Activated CD8-positive, alpha-beta T cell treated with anti-CD3 and anti-CD28 coated beads, Interleukin-2, amount 10 ng/mL, durations not matched to agents 7 days and 5 days (primary cell): Measurements from ENCODE around the gene PPCS. TPM values are rescaled to one million over a fixed set of nuclear protein-coding genes. Genes with fewer than 3 reads are reported as not detected.
"Not testable (repeated sequence)": the region's sequence is repeated elsewhere in the genome, so short reads cannot be mapped to it uniquely, and the experiment has no call there.

ENCODE experiments used
- ATAC-seq: fragments of 150-1000 bp; cut with Tn5 transposase; one replicate; pipeline ENCODE4 v1.10.0; 2021; ENCODE audit warnings: moderate library complexity
- CTCF ChIA-PET: fragments of 350-600 bp; sonication (Branson Sonifier 250); formaldehyde crosslinking; loops from one replicate; lab custom pipeline; 2021; ENCODE audit warnings: antibody characterized with exemption; lab: Charles Lee
- POLR2A ChIA-PET: fragments of 350-600 bp; sonication (Branson Sonifier 250); formaldehyde crosslinking; loops from one replicate; lab custom pipeline; 2021; ENCODE audit warnings: antibody characterized with exemption; lab: Charles Lee
- DNase-seq: peaks from one replicate; pipeline ENCODE4 v3.0.0-alpha.2; 2020
- H3K27ac Mint-ChIP-seq: one replicate; pipeline ENCODE4 v1.8.0; 2021; ENCODE audit warnings: mild to moderate bottlenecking, mixed read lengths
- H3K27me3 Mint-ChIP-seq: one replicate; pipeline ENCODE4 v1.8.0; 2021; ENCODE audit warnings: low read depth, mixed read lengths
- H3K36me3 Mint-ChIP-seq: one replicate; pipeline ENCODE4 v1.8.0; 2021; ENCODE audit warnings: low read depth, mixed read lengths
- H3K4me1 Mint-ChIP-seq: one replicate; pipeline ENCODE4 v1.8.0; 2021; ENCODE audit warnings: low read depth, mixed read lengths
- H3K4me3 Mint-ChIP-seq: one replicate; pipeline ENCODE4 v1.8.0; 2021; ENCODE audit warnings: mild to moderate bottlenecking, mixed read lengths
- H3K9me3 Mint-ChIP-seq: one replicate; pipeline ENCODE4 v1.8.0; 2022; ENCODE audit warnings: mixed read lengths; ENCODE audit not compliant: insufficient read depth
- total RNA-seq, 2 experiments: library from RNA; stranded (reverse); gene quantifications; one replicate each; pipeline ENCODE4 v1.2.3, GENCODE V29; 2021

The PPCS gene
- total RNA-seq, 2 experiments from 2014 or later: 34.4 to 36.2 TPM

DNA sequence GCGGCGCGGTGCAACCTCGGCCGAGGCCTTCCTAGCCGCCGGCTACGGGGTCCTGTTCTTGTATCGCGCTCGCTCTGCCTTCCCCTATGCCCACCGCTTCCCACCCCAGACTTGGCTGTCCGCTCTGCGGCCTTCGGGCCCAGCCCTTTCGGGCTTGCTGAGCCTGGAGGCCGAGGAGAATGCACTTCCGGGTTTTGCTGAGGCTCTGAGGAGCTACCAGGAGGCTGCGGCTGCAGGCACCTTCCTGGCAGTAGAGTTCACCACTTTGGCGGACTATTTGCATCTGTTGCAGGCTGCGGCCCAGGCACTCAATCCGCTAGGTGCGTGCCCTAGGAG, 379 bp downstream of the PPCS start:
- H3K36me3 Mint-ChIP-seq: peaks cover 39% of the 10 kb centered on the region
- CTCF ChIA-PET: interaction anchor here (0.8 to 1.5 kb wide), 3 partner anchors 18 to 715 kb away, joined by 3 to 5 read pairs (median 3); partner anchors contain the start of genes C1orf50, CFAP57, EBNA1BP2 and P3H1

DNA sequence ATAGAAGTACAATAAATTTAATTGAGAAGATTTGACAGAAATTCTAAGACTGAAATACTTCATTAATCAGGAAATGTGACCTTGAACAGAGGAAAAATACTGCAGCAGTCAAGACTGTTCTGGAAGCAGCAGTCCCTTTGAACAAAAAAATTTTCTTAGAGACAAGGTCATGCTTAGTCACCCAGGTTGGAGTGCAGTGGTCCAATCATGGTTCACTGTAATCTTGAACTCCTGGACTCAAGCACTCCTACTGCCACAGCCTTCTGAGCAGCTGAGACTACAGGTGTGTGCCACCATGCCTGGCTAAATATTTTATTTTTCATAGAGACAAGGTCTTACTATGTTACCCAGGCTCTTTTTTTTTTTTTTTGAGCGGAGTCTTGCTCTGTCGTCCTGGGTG, 4.9 kb downstream of the PPCS start:
- H3K4me1 Mint-ChIP-seq: peaks cover 44% of the 10 kb centered on the region
- H3K27ac Mint-ChIP-seq: no peak overlapping the region
- H3K36me3 Mint-ChIP-seq: peaks cover 41% of the 10 kb centered on the region
- H3K4me3 Mint-ChIP-seq: no peak overlapping the region
- ATAC-seq (no peak), DNase-seq (no peak)
- POLR2A ChIA-PET: interaction anchor here (0.6 kb wide), 1 partner anchor 722 kb away, joined by 3 read pairs; no protein-coding TSS in a partner anchor
- H3K9me3 Mint-ChIP-seq: no peaks in the 10 kb centered on the region
- peaks cover 6% of the 10 kb centered on the region for H3K27me3 Mint-ChIP-seq
- CTCF ChIA-PET: no interaction called here

More for the DNA sequence above, 379 bp downstream of the PPCS start:
- DNase-seq (peak; percentile 78), ATAC-seq (peak; percentile 75)
- H3K4me3 Mint-ChIP-seq: peak overlapping the region; percentile 79
- peaks cover 28% of the 10 kb centered on the region for H3K4me1 Mint-ChIP-seq
- no peaks in the 10 kb centered on the region for H3K27me3 Mint-ChIP-seq
- POLR2A ChIA-PET: interaction anchor here (0.6 to 1.5 kb wide), 6 partner anchors 9 to 577 kb away, joined by 3 to 7 read pairs (median 4); partner anchors contain the start of gene YBX1
- no peaks in the 10 kb centered on the region for H3K9me3 Mint-ChIP-seq
- peak overlapping the region; percentile 96 for H3K27ac Mint-ChIP-seq

DNA sequence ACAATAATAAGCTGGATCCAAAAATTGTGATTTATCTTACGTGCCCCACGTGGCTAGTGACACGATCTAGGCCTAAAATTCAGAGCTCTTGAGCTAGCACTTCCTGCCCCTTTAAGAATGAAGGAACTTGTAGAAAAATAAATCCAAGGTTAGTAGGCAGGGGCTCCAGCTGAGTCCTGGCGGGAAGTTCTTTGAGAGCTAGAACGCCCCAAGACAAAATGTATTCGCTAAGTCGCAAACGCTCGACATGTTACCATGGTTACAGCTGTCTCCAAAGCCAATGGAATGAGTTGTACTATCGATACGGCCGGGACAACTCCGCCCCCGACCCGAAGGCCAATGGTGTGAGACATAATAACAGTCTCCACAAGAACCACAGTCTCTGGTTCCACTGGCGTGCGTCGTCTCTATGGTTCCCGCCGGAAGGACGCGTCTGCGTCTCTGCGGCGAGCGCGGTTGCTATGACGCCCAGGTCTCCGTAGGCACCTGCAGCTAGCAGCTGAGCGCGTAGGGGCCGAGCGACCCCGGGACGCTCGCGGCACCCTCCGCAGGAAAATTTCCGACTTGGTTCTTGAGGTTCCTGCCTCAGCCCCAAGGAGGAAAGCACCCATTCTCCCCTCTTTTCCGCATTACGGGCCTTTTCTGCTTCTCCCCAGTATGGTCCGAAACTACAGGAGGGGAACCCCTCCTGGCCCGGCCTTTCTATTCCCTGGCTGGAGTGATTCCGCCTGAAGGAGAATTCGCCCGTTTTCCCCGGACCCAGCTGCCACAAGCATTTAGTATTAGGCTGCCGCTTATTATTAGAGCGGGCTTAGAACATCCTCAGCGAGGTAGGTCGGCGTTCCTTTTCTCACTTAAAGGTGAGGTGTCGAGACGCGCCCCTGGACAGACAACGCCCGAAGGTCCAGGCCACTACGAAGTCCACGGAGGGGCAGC, 6.8 kb downstream of the PPCS start, which contains the start of gene CCDC30:
CCDC30 (plus strand) TSS at position 459 of the 936 bp plus-strand sequence. CDS start 17,266 bp downstream, outside the sequence.
- H3K27me3 Mint-ChIP-seq: peaks cover 9% of the 10 kb centered on the region
- POLR2A ChIA-PET: no interaction called here
- ATAC-seq (peak; percentile 98), DNase-seq (peak; percentile 98)
- H3K9me3 Mint-ChIP-seq: no peaks in the 10 kb centered on the region
- CTCF ChIA-PET: interaction anchor here (0.5 to 1.3 kb wide), 5 partner anchors 11 to 970 kb away, joined by 3 to 4 read pairs (median 3); no protein-coding TSS in a partner anchor
- H3K4me1 Mint-ChIP-seq: peaks cover 34% of the 10 kb centered on the region
- peak within 1 kb of the TSS; percentile 81 for H3K4me3 Mint-ChIP-seq
- H3K27ac Mint-ChIP-seq: peak within 1 kb of the TSS; percentile 81
- H3K36me3 Mint-ChIP-seq: peaks cover 29% of the 10 kb centered on the region

DNA sequence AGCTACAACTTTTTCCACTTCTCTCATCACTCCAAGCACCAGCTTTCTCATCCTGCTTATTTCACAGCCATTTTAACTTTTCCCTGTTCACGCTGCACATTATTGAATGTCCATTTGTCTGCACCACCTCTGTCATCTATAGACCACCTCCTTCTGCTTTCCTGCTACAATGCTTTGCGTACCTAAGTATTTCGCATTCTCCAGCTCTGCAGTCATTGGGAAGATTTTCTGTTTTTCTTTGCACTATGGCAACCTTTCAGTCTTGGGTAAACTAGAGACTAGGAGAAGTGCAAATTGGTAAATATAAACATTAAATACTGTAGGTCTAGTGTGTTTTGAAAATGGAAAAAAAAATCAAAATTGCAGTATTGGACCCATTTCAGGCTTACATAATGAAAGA, 7.6 kb downstream of the PPCS start:
- POLR2A ChIA-PET: no interaction called here

DNA sequence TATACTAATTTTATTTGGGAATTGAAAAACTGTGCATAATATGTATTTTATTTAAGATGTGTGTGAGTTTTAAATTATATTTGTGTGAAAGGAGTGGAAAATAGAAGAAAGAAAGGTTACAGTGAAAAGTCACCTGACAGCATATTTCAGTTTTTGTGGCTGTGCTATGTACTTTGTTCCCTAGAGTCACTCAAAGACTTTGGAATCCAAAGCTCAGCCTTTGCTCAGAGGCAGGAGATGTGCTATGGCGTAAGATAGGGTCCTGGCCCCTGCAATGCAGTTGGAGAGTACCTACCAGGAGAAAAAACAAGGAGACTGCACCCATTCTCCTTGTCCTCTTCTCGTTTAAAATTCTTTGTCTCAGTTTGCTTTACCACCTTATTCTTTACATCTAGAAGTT, 9.7 kb downstream of the PPCS start:
- H3K4me3 Mint-ChIP-seq: no peak overlapping the region
- CTCF ChIA-PET: no interaction called here
- H3K27me3 Mint-ChIP-seq: peaks cover 13% of the 10 kb centered on the region

More for the DNA sequence above, 7.6 kb downstream of the PPCS start:
- Mint-ChIP-seq H3K27ac (no peak overlapping the region), H3K9me3 (no peaks in the 10 kb centered on the region), H3K4me1 (peaks cover 28% of the 10 kb centered on the region), H3K4me3 (peak overlapping the region; percentile 81), H3K36me3 (peaks cover 23% of the 10 kb centered on the region), H3K27me3 (peaks cover 9% of the 10 kb centered on the region)
- CTCF ChIA-PET: interaction anchor here (0.5 to 1.2 kb wide), 2 partner anchors 219 to 459 kb away, joined by 3 to 4 read pairs; no protein-coding TSS in a partner anchor
- DNase-seq: no peak
- ATAC-seq: no peak

DNA sequence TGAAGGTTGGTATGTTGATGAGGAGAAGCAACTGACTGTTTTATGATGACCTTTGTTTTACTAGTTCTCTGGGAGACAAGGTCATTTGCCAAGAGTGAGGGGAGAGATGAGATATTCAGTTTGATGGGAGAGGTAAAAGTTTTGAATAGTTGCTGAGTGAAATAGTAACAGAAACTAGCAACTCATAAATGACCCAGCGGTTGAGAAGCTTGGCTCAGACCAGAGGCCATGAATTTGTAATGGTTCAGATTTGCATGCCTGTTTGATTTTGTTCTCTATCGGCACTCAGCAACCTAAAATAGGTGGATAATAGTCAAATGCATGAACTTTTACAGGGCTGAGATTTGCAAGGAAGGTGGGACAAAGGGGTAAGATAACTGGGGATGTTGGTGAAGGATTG, 13.4 kb downstream of the PPCS start:
- DNase-seq: no peak
- Mint-ChIP-seq H3K27ac (no peak overlapping the region), H3K4me3 (no peak overlapping the region), H3K9me3 (no peaks in the 10 kb centered on the region), H3K4me1 (no peaks in the 10 kb centered on the region), H3K36me3 (no peaks in the 10 kb centered on the region), H3K27me3 (peaks cover 7% of the 10 kb centered on the region)
- no peak for ATAC-seq
- ChIA-PET POLR2A (no interaction called here), CTCF (no interaction called here)

More for the DNA sequence above, 9.7 kb downstream of the PPCS start:
- H3K4me1 Mint-ChIP-seq: peaks cover 23% of the 10 kb centered on the region
- ATAC-seq: no peak
- H3K36me3 Mint-ChIP-seq: peaks cover 5% of the 10 kb centered on the region
- H3K27ac Mint-ChIP-seq: no peak overlapping the region
- no peak for DNase-seq
- no peaks in the 10 kb centered on the region for H3K9me3 Mint-ChIP-seq
- POLR2A ChIA-PET: no interaction called here

DNA sequence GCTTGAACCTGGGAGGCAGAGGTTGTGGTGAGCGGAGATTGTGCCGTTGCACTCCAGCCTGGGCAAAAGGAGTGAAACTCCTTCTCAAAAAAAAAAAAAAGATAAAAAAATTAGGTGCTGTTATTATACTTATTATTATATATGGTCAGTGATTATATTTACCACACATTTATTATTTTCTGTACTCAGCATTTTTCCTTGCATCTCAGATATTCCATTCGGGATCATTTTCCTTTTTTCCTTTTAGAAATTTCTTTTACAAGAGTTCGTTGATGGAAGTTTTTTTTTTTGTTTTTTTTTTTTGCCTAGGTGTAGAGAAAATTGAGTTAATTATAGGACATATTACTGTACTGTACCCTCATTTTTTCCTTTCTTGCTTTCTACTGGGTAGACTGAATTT, 20.3 kb downstream of the PPCS start:
- CTCF ChIA-PET: no interaction called here
- no peaks in the 10 kb centered on the region for H3K9me3 Mint-ChIP-seq
- ATAC-seq (no peak), DNase-seq (no peak)
- POLR2A ChIA-PET: interaction anchor here (0.6 kb wide), 1 partner anchor 110 kb away, joined by 3 read pairs; no protein-coding TSS in a partner anchor
- H3K4me1 Mint-ChIP-seq: no peaks in the 10 kb centered on the region
- no peak overlapping the region for H3K4me3 Mint-ChIP-seq
- H3K27ac Mint-ChIP-seq: no peak overlapping the region
- H3K27me3 Mint-ChIP-seq: peaks cover 3% of the 10 kb centered on the region
- H3K36me3 Mint-ChIP-seq: no peaks in the 10 kb centered on the region

DNA sequence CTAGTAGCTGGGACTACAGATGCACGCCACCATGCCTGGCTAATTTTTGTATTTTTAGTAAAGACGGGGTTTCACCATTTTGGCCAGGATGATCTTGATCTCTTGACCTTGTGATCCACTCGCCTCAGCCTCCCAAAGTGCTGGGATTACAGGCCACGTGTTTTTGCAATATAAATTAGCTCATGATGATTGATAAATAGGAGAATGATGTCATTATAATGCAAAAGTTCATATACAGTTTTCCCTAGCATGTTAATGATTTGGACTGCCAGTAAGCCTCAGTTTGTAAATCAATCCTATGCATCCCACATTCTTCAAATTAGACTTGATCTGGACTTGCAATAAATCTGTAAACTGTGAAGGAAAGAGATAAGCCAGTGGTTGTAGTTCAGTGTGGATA, 21.0 kb downstream of the PPCS start:
- H3K9me3 Mint-ChIP-seq, H3K4me1 Mint-ChIP-seq, ATAC-seq, H3K4me3 Mint-ChIP-seq, H3K27me3 Mint-ChIP-seq, DNase-seq, CTCF ChIA-PET, POLR2A ChIA-PET, H3K36me3 Mint-ChIP-seq, H3K27ac Mint-ChIP-seq: not testable (repeated sequence)

DNA sequence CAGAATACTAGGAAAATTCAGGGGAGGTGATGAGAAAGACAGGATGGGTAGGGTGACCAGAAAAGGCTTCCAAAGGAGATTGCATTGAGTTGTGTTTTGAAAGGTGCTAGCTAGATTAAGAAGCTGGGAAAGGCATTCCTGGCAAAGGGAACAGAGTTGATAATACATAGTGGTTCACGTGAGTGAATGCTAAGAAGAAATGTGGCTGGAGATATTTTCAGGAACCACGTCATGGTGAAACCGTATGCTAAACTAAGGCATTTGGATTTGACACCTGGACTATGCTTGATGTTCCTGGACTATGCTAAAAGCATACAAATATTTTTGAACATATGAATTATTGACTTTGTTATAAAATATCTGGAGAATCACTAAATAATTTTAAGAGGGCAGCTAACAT, 21.4 kb downstream of the PPCS start:
- CTCF ChIA-PET: no interaction called here
- ATAC-seq: no peak

DNA sequence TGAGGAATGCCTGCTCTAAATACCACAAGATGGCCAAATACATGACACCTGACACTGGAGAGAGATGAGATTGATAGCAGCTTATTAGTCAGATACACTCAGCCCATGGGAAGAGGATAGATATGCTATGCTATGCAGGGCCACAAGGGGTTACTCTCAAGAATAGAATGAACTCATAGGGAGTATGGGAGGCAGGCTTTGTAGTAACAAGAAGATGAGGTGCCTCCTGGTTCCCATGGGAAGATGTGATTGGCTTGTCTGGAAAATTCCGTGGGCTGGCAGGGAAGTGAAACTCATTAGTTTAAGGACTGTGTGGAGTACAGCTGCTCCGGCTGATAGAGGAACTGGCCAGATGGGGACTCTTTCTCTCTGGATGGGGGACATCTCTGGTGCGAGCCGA, 23.3 kb downstream of the PPCS start:
- H3K27me3 Mint-ChIP-seq: peaks cover 3% of the 10 kb centered on the region
- ChIA-PET CTCF (no interaction called here), POLR2A (no interaction called here)
- ATAC-seq (peak; percentile 57), DNase-seq (no peak)
- H3K36me3 Mint-ChIP-seq: no peaks in the 10 kb centered on the region
- H3K4me3 Mint-ChIP-seq: no peak overlapping the region
- no peaks in the 10 kb centered on the region for H3K9me3 Mint-ChIP-seq
- no peak overlapping the region for H3K27ac Mint-ChIP-seq
- H3K4me1 Mint-ChIP-seq: no peaks in the 10 kb centered on the region

More for the DNA sequence above, 21.4 kb downstream of the PPCS start:
- Mint-ChIP-seq H3K27ac (no peak overlapping the region), H3K36me3 (no peaks in the 10 kb centered on the region), H3K4me1 (no peaks in the 10 kb centered on the region), H3K27me3 (peaks cover 3% of the 10 kb centered on the region), H3K4me3 (no peak overlapping the region), H3K9me3 (no peaks in the 10 kb centered on the region)
- POLR2A ChIA-PET: no interaction called here
- DNase-seq: no peak

DNA sequence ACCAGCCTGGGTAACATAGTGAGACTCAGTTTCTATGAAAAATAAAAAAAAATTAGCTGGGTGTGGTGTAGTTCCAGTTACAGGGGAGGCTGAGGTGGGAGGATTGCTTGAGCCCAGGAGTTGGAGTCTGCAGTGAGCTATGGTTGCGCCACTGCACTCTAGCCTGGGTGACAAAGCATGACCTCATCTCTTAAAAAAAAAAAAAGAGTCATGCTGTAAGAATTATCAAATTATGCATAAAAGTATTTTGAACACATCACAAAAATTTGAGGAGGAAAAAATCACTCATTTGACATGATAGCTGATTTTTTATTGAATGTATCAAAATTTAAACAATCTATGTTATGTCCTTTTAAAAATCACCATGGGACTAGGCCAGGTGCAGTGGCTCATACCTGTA, 24.6 kb downstream of the PPCS start:
- Mint-ChIP-seq H3K27me3 (peaks cover 3% of the 10 kb centered on the region), H3K4me3 (no peak overlapping the region), H3K36me3 (no peaks in the 10 kb centered on the region), H3K9me3 (no peaks in the 10 kb centered on the region), H3K27ac (no peak overlapping the region), H3K4me1 (no peaks in the 10 kb centered on the region)
- POLR2A ChIA-PET: no interaction called here
- CTCF ChIA-PET: interaction anchor here (0.8 to 1.0 kb wide), 3 partner anchors 8 to 308 kb away, joined by 3 to 4 read pairs (median 3); no protein-coding TSS in a partner anchor
- ATAC-seq (no peak), DNase-seq (no peak)

DNA sequence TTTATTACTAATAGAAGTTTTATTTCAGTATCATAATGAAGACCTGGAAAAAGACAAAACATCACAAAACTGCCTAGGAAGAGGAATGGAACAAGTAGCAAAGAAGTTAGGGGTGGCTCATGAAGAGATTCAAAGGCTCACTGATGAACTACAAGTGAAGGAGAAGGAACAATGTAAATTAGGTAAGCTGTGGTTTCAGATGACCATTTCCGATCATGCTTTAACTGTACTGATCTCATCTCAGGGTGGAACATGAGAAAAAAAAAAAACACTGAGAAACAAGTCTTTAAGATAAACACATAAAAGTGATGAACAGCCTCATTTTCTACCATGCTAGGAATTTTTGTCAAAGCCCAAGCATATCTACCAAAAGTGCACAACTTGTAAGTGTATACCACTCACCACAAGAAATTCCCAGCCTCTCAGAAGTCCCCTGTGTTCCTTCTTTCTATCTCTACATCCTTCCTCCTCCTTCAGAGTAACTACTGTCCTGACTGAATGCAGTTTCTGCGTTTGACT, 26.4 kb downstream of the PPCS start:
- Mint-ChIP-seq H3K27ac (no peak overlapping the region), H3K4me3 (no peak overlapping the region), H3K36me3 (no peaks in the 10 kb centered on the region), H3K9me3 (no peaks in the 10 kb centered on the region), H3K4me1 (no peaks in the 10 kb centered on the region), H3K27me3 (peaks cover under 1% of the 10 kb centered on the region)
- no peak for DNase-seq
- POLR2A ChIA-PET: no interaction called here
- ATAC-seq: no peak
- CTCF ChIA-PET: no interaction called here
